Mesodermal cell (in vitro differentiated cells): ENCODE data around the gene P2RY6.
A peak's percentile ranks its signal among the peaks of the same experiment; 100 is the strongest.

Experiments
- H3K27ac ChIP-seq: 2 replicates; pipeline ENCODE4 v1.7.0; 2013; ENCODE audit warnings: mild to moderate bottlenecking, low read depth, low read length, moderate library complexity; ENCODE audit not compliant: severe bottlenecking
- H3K36me3 ChIP-seq: 2 replicates; pipeline ENCODE4 v1.7.1; 2013; ENCODE audit warnings: mild to moderate bottlenecking, low read length, moderate library complexity; ENCODE audit not compliant: control insufficient read depth, insufficient read depth
- H3K4me1 ChIP-seq: one replicate; pipeline ENCODE4 v1.7.1; 2013; ENCODE audit warnings: mild to moderate bottlenecking, low read length; ENCODE audit not compliant: insufficient read depth, control insufficient read depth, poor library complexity, severe bottlenecking
- H3K4me3 ChIP-seq: 2 replicates; pipeline ENCODE4 v1.7.0; 2013; ENCODE audit warnings: low read length, control low read depth, mild to moderate bottlenecking; ENCODE audit not compliant: insufficient read depth, poor library complexity, severe bottlenecking; ENCODE audit errors: extremely low read depth
- H3K9me3 ChIP-seq: 2 replicates; pipeline ENCODE4 v1.7.1; 2013; ENCODE audit warnings: mild to moderate bottlenecking, low read length, moderate library complexity; ENCODE audit not compliant: control insufficient read depth
- WGBS, 2 experiments: methylation state at CpG; one replicate each; pipeline ENCODE4 v1.1.5; 2013; ENCODE audit warnings: missing lambda C conversion rate in 2 of 2; ENCODE audit not compliant: insufficient coverage in 2 of 2; 5-methylcytosine and 5-hydroxymethylcytosine counted together

Gene P2RY6

DNA sequence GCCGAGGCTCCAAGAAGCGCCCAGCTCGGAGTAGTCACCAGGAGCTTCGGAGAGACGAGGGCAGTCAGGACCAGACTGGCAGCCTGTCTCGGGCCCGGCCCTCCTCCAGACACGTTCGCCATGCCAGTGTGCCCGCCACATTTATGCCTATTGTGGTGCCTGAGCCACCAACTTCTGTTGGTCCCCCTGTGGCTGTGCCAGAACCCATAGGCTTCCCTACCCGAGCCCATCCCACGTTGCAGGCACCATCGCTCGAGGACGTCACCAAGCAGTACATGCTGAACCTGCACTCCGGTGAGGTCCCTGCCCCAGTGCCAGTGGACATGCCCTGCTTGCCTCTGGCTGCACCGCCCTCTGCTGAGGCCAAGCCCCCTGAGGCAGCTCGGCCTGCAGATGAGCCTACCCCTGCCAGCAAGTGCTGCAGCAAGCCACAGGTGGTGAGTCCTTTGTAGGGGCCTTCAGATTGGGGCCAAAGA, 39.3 kb downstream of the P2RY6 start:
- 93 to 98% methylated on average over 14 to 18 of the region's 18 CpGs for WGBS, 2 experiments
- Histone ChIP-seq H3K27ac (no peak overlapping the region), H3K4me1 (peaks cover 68% of the 10 kb centered on the region), H3K4me3 (peak overlapping the region; percentile 88), H3K9me3 (no peaks in the 10 kb centered on the region), H3K36me3 (peaks cover 33% of the 10 kb centered on the region)

- no peak overlapping the region for H3K27ac ChIP-seq
- H3K4me1 ChIP-seq = peaks cover 67% of the 10 kb centered on the region
- H3K9me3 ChIP-seq = no peaks in the 10 kb centered on the region
- WGBS, 2 experiments = 83 to 86% methylated on average over 2 of the region's 2 CpGs
- peaks cover 39% of the 10 kb centered on the region for H3K36me3 ChIP-seq
- H3K4me3 ChIP-seq = peak overlapping the region; percentile 88
Measured at GRCh38 chr11:73312036-73312435, 39.9 kb downstream of the P2RY6 start.

DNA sequence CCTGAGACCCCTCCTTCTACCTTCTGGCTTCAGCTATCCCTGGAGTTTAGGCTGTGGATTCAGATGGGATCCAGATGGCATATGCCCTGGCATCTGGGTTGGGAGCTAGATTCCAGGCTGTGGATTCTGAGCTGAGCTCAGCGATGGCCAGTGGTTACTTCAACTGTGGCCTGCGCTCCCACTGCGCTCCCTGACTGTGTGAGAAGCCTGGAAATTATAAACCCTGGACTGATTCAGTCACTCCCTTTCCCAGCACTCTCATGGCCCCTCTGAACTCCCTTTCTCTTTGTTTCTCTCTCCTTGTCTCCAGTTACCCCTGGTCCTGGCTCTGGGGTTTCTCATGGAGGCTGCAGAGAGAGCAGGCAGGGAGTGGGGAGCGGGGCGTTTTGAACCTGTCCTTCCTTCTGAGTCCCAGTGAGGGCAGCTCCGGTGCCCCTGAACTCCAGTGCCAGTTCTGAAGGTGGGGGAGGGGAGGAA, 40.8 kb downstream of the P2RY6 start:
- Histone ChIP-seq H3K4me3 (peak overlapping the region; percentile 88), H3K36me3 (peaks cover 48% of the 10 kb centered on the region), H3K9me3 (no peaks in the 10 kb centered on the region), H3K4me1 (peaks cover 70% of the 10 kb centered on the region), H3K27ac (no peak overlapping the region)
- 83 to 93% methylated on average over 3 to 4 of the region's 6 CpGs for WGBS, 2 experiments

GRCh38 chr11:73313652-73314051, 41.5 kb downstream of the P2RY6 start:
- H3K36me3 ChIP-seq = peaks cover 55% of the 10 kb centered on the region
- no peaks in the 10 kb centered on the region for H3K9me3 ChIP-seq
- peaks cover 70% of the 10 kb centered on the region for H3K4me1 ChIP-seq
- peak overlapping the region; percentile 88 for H3K4me3 ChIP-seq
- peak overlapping the region; percentile 76 for H3K27ac ChIP-seq
- WGBS, 2 experiments = 100% methylated on average over 1 of the region's 1 CpG; no CpG with 5 or more reads in 1 of the 2 experiments

DNA sequence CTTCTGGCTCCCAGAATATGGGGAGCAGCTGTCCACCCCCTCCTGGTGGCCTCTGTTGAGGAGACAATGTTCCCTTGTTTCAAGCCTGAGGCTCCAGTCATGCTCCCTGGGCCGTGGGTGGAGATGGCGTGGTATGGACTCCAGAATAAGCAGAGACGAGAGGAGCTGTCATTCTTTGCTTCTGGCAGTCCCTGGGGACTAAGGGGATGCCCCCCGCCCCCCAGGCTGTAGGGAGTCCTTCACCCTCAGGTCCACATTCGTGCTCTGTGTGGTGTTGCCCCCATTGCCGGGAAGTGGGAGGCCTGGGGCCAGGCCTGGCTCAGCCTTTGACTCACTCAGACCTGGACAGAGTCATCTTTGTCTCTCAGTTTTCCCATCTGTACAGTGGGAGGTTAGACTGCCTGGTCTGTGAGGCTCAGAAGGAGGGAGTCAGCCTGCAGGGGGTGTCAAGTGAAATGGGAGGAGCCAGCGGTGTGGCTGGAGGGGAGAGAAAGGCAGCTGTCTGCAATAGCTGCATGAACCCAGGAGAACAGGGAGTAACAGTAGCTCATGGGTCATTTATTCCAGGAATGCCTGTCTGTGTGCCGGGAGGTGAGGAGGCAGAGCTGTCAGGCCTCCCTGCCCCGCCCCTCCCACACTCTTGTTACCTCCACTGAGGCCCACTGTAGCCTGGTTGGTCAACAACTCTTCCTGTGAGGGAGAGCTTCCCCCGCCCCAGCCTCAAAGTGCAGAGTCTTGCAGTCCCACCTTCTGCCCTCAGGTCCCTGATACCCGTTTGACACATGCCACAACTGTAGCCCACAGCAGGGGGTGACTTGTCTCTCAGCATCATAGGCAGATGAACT, 42.2 kb downstream of the P2RY6 start:
- Histone ChIP-seq H3K4me1 (peaks cover 70% of the 10 kb centered on the region), H3K4me3 (peak overlapping the region; percentile 1), H3K36me3 (peaks cover 62% of the 10 kb centered on the region), H3K9me3 (no peaks in the 10 kb centered on the region), H3K27ac (peak overlapping the region; percentile 76)
- WGBS, 2 experiments = 61 to 73% methylated on average over 9 to 11 of the region's 11 CpGs

- peaks cover 69% of the 10 kb centered on the region for H3K36me3 ChIP-seq
- 56 to 85% methylated on average over 2 to 3 of the region's 9 CpGs for WGBS, 2 experiments
- peaks cover 63% of the 10 kb centered on the region for H3K4me1 ChIP-seq
- H3K9me3 ChIP-seq = no peaks in the 10 kb centered on the region
- H3K27ac ChIP-seq = peak overlapping the region; percentile 70
- H3K4me3 ChIP-seq = no peak overlapping the region
Measured at GRCh38 chr11:73315293-73316020, 43.3 kb downstream of the P2RY6 start.

DNA sequence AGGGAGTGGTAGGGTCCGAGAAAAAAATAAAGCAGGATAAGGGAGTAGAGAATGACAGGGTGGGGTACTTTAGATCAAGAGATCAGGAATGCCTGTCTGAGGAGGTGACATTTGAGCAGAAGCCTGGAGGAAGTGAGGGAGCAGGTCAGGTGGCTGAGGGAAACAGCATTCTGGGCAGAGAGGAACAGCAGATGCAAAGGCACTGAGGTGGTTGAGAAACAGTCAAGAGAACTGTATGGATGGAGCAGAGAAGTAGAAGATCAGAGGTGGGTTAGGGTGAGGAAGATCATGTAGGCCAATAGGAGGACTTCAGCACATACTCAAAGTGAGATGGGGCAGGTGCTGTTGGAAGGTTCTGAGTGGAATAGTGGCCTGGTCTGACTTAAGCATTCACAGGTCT, 44.3 kb downstream of the P2RY6 start:
- Histone ChIP-seq H3K27ac (no peak overlapping the region), H3K36me3 (peaks cover 67% of the 10 kb centered on the region), H3K9me3 (no peaks in the 10 kb centered on the region), H3K4me3 (no peak overlapping the region), H3K4me1 (peaks cover 62% of the 10 kb centered on the region)
- WGBS, 2 experiments = 83 to 89% methylated on average over 1 of the region's 1 CpG

DNA sequence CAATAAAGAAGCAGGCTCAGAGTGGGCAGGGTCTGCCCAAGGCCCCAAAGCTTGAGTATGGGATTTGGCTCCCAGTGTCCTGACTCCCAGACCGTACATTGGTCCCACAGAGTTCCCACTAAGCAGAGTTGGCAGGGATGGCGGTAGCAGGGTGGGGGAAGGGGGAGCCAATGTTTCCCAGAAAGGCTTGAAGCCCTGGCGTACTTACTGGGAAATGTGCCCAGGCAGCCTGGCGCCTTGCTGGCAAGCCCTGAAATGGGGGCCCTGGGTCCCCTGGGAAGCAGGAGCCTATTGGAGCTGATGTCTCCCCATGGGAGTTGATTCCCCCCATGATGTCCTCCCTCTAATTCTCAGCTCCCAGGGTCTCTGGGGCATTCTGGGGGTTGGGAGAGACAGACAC, 45.2 kb downstream of the P2RY6 start:
- H3K36me3 ChIP-seq = peaks cover 58% of the 10 kb centered on the region
- H3K27ac ChIP-seq = no peak overlapping the region
- peaks cover 62% of the 10 kb centered on the region for H3K4me1 ChIP-seq
- 90 to 94% methylated on average over 2 to 4 of the region's 4 CpGs for WGBS, 2 experiments
- no peaks in the 10 kb centered on the region for H3K9me3 ChIP-seq
- no peak overlapping the region for H3K4me3 ChIP-seq

GRCh38 chr11:73317803-73318202, 45.7 kb downstream of the P2RY6 start:
- H3K4me3 ChIP-seq = no peak overlapping the region
- H3K27ac ChIP-seq = no peak overlapping the region
- H3K4me1 ChIP-seq = peaks cover 62% of the 10 kb centered on the region
- H3K36me3 ChIP-seq = peaks cover 58% of the 10 kb centered on the region
- 94 to 100% methylated on average over 1 to 3 of the region's 3 CpGs for WGBS, 2 experiments
- no peaks in the 10 kb centered on the region for H3K9me3 ChIP-seq

GRCh38 chr11:73318501-73319011, 46.4 kb downstream of the P2RY6 start:
- WGBS, 2 experiments = 100% methylated on average over 5 of the region's 8 CpGs
- Histone ChIP-seq H3K9me3 (no peaks in the 10 kb centered on the region), H3K36me3 (peaks cover 55% of the 10 kb centered on the region), H3K4me3 (no peak overlapping the region), H3K4me1 (peaks cover 61% of the 10 kb centered on the region), H3K27ac (no peak overlapping the region)
